Gastroesophageal sphincter (tissue), 4 donors: Measurements from ENCODE around the gene LHFPL3. TPM values are rescaled to one million over a fixed set of nuclear protein-coding genes. Genes with fewer than 3 reads are reported as not detected.

Experiments
- ATAC-seq: fragments of 150-250 bp; one replicate; pipeline ENCODE4 v1.9.1; 2016; ENCODE audit warnings: mild to moderate bottlenecking, moderate library complexity
- H3K27ac ChIP-seq, 4 donors: fragments of 200-600 bp; sonication (generic) in 3 of 4; 1 replicate in 3 of 4; 2 replicates in 1 of 4; pipeline ENCODE4 v1.5.1; 2016 to 2019
- H3K27me3 ChIP-seq: fragments of 200-600 bp; sonication (generic); one replicate; pipeline ENCODE4 v1.5.1; 2019
- H3K36me3 ChIP-seq, 2 donors: fragments of 200-600 bp; sonication (generic); one replicate each; pipeline ENCODE4 v1.5.1; 2019; ENCODE audit warnings: control low read depth in 1 of 2
- H3K4me1 ChIP-seq, 3 donors: fragments of 200-600 bp; sonication (generic); 1 replicate in 2 of 3; 2 replicates in 1 of 3; pipeline ENCODE4 v1.5.1; 2016 to 2019; ENCODE audit warnings: control low read depth in 2 of 3
- H3K4me3 ChIP-seq, 2 donors: fragments of 200-600 bp; sonication (generic); one replicate each; pipeline ENCODE4 v1.5.1; 2019; ENCODE audit warnings: mild to moderate bottlenecking in 1 of 2, moderate library complexity in 1 of 2
- H3K9me3 ChIP-seq, 3 donors: fragments of 200-600 bp; sonication (generic); one replicate each; pipeline ENCODE4 v1.5.1; 2017 to 2019; ENCODE audit warnings: control low read depth in 2 of 3
- EP300 ChIP-seq: sonication (generic); formaldehyde crosslinking; IDR thresholded peaks from one replicate; pipeline ENCODE4 v1.6.1; 2017; ENCODE audit warnings: antibody characterized with exemption, mild to moderate bottlenecking
- POLR2A ChIP-seq, 2 donors: fragments of 450-650 bp; IDR thresholded peaks; one replicate each; pipeline ENCODE4 v1.6.1; 2017; ENCODE audit warnings: antibody characterized with exemption in 2 of 2, mild to moderate bottlenecking in 2 of 2, moderate library complexity in 1 of 2
- POLR2AphosphoS5 ChIP-seq: sonication (generic); formaldehyde crosslinking; IDR thresholded peaks from one replicate; pipeline ENCODE4 v1.6.1; 2017; ENCODE audit warnings: antibody characterized with exemption
- WGBS, 2 donors: methylation state at CpG; one replicate each; pipeline ENCODE4 v1.1.5; 2018; ENCODE audit warnings: low coverage in 1 of 2; 5-methylcytosine and 5-hydroxymethylcytosine counted together
- total RNA-seq, 4 donors: library from RNA; depleted of rRNA; stranded (reverse); fragments of >200 nt; gene quantifications; one replicate each; pipeline ENCODE4 v1.1.0, GENCODE V29; 2016
- TF ChIP-seq, protein P1 (sequence below), 4 experiments: fragments of 200-600 bp in 2 of 4; fragments of 450-650 bp in 2 of 4; sonication (generic) in 1 of 4; IDR thresholded peaks; one replicate each; pipeline ENCODE4 v1.5.1; 2017 to 2019; ENCODE audit warnings: antibody characterized with exemption in 4 of 4, mild to moderate bottlenecking in 2 of 4, moderate library complexity in 2 of 4

The LHFPL3 gene
- total RNA-seq, 4 donors from 2014 or later = not detected

DNA sequence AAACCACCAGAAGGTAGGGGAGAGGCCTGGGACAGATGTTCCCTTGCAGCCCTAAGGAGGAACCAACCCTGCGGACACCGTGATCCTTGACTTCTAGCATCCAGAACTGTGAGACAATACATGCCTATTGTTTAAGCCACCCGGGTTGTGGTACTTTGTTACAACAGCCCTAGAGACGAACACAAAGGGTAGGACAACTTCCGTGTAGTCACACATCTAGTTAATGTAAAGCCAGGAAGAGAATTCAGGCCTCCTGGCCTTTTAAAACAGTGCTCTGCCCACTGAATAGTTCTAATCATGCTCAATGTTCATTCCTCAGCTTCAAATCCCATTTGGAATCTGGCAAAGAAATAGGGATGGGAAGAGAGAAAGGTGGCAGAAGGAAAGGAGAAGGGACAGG lies 445.4 kb downstream of the LHFPL3 start:
- TF ChIP-seq, protein P1, sequence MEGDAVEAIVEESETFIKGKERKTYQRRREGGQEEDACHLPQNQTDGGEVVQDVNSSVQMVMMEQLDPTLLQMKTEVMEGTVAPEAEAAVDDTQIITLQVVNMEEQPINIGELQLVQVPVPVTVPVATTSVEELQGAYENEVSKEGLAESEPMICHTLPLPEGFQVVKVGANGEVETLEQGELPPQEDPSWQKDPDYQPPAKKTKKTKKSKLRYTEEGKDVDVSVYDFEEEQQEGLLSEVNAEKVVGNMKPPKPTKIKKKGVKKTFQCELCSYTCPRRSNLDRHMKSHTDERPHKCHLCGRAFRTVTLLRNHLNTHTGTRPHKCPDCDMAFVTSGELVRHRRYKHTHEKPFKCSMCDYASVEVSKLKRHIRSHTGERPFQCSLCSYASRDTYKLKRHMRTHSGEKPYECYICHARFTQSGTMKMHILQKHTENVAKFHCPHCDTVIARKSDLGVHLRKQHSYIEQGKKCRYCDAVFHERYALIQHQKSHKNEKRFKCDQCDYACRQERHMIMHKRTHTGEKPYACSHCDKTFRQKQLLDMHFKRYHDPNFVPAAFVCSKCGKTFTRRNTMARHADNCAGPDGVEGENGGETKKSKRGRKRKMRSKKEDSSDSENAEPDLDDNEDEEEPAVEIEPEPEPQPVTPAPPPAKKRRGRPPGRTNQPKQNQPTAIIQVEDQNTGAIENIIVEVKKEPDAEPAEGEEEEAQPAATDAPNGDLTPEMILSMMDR (IDR thresholded peaks at IDR 0.05) = no peak
- TF ChIP-seq POLR2A (IDR thresholded peaks at IDR 0.05) (no peak), EP300 (no peak), POLR2AphosphoS5 (no peak)
- Histone ChIP-seq H3K9me3 (no peaks in the 10 kb centered on the region), H3K4me1 (no peaks in the 10 kb centered on the region), H3K36me3 (no peaks in the 10 kb centered on the region), H3K27ac (no peak overlapping the region), H3K27me3 (no peaks in the 10 kb centered on the region), H3K4me3 (no peak overlapping the region)
- no peak for ATAC-seq
- 63 to 73% methylated on average over 3 to 4 of the region's 5 CpGs for WGBS, 2 donors

DNA sequence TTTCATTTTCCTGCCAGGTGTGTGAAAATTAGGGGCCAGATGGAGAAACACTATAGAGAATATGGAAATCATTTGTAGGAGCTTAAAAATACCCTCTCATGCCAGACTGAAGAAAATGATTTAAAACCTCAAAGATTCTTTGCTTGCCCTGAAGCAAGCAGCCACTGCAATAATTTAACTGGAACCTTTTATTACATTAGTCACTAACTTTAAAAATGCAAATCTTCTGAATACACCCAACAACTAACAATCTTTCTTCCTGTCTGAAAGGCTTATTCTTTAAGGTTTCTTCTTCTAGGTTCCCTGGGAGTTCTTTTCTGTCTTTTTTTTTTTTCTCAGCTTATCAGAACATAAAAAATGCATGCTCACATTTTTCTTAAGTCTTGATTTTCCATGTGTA lies 447.1 kb downstream of the LHFPL3 start:
- no peak for ATAC-seq
- H3K4me1 ChIP-seq = no peaks in the 10 kb centered on the region
- no peak overlapping the region for H3K27ac ChIP-seq
- no peak overlapping the region for H3K4me3 ChIP-seq
- no peaks in the 10 kb centered on the region for H3K9me3 ChIP-seq
- no peak for TF ChIP-seq POLR2AphosphoS5
- TF ChIP-seq EP300 = no peak
- TF ChIP-seq, protein P1 (IDR thresholded peaks at IDR 0.05) = no peak
- no peak for TF ChIP-seq POLR2A (IDR thresholded peaks at IDR 0.05)
- no peaks in the 10 kb centered on the region for H3K36me3 ChIP-seq
- peaks cover 4% of the 10 kb centered on the region for H3K27me3 ChIP-seq

DNA sequence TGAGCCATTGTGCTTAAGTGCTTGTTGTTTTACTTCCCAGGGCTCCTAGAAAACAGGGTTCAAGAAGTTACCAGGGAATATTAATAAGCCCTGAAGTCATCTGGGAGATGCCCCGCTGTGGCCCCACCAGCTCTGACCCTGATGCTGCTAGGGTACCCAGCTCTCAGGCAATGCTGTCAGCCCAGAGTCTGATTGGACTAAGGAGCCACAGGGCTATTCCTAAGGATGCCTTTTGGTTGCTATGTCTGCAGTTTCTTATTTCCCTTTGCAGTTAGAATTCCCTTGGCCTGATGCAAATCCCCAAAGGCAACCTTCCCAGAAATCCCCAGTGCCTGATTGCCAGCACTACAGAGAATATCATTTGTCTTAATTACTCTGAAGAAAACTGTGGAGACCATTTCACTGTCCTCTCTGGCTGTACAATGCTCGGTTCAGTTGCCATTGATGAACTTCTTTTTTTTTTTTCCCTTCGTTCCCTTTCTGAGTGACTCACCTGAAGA lies 448.9 kb downstream of the LHFPL3 start:
- Histone ChIP-seq H3K36me3 (no peaks in the 10 kb centered on the region), H3K27ac (no peak overlapping the region), H3K9me3 (no peaks in the 10 kb centered on the region), H3K4me1 (no peaks in the 10 kb centered on the region), H3K4me3 (no peak overlapping the region), H3K27me3 (peaks cover 10% of the 10 kb centered on the region)
- no peak for ATAC-seq
- no peak for TF ChIP-seq POLR2AphosphoS5
- TF ChIP-seq EP300 = no peak
- TF ChIP-seq, protein P1 (IDR thresholded peaks at IDR 0.05) = no peak
- no peak for TF ChIP-seq POLR2A (IDR thresholded peaks at IDR 0.05)
- WGBS, 2 donors = 43 to 48% methylated on average over 1 to 3 of the region's 3 CpGs

DNA sequence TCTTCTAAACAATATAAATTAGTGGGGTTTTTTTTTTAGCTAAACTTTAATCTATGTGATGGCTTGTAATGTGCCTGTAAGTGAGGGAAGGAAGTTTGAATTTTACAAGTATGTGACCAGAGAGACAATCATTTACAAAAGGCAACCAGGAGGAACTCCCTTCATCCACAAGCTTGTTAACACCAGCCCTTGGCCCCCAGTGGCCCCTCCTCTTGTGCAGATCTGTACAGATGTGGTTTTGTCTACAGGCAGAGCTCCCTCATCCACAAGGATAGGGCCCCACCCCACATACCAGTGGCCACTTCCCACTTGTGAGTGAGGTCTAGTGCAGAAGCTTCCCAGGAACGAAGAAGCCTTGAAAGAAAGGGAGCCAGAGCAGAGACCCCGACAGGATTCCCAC lies 451.5 kb downstream of the LHFPL3 start:
- Histone ChIP-seq H3K27ac (no peak overlapping the region), H3K4me3 (no peak overlapping the region), H3K27me3 (peaks cover 13% of the 10 kb centered on the region), H3K9me3 (no peaks in the 10 kb centered on the region), H3K4me1 (no peaks in the 10 kb centered on the region), H3K36me3 (no peaks in the 10 kb centered on the region)
- TF ChIP-seq POLR2AphosphoS5 (no peak), POLR2A (IDR thresholded peaks at IDR 0.05) (no peak)
- TF ChIP-seq, protein P1 (IDR thresholded peaks at IDR 0.05) = no peak
- WGBS, 2 donors = 64 to 86% methylated on average over 1 to 2 of the region's 2 CpGs
- no peak for ATAC-seq

DNA sequence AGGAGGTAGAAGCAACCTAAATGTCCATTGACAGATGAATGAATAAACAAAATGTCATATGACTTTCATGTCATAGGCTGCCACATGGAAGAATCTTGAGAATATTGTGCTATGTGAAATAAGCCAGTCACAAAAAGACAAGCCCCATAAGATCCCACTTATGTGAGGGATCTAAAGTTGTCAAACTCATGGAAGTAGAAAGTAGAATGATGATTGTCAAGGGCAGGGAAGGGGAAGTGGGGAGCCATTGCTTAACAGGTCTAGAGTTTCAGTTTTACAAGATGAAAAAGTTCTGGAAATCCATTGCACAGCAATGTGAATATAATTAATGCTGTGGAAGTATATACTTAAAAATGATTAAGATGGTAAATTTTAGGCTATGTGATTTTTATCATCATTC lies 456.3 kb downstream of the LHFPL3 start:
- H3K36me3 ChIP-seq = no peaks in the 10 kb centered on the region
- H3K4me1 ChIP-seq = no peaks in the 10 kb centered on the region
- no peak overlapping the region for H3K4me3 ChIP-seq
- ATAC-seq = no peak
- TF ChIP-seq, protein P1 (IDR thresholded peaks at IDR 0.05) = no peak
- no peak for TF ChIP-seq POLR2AphosphoS5
- no peak for TF ChIP-seq POLR2A (IDR thresholded peaks at IDR 0.05)
- TF ChIP-seq EP300 = no peak
- H3K27ac ChIP-seq = no peak overlapping the region
- H3K27me3 ChIP-seq = peaks cover 13% of the 10 kb centered on the region
- no peaks in the 10 kb centered on the region for H3K9me3 ChIP-seq
